Neural cell (in vitro differentiated cells): ENCODE results near the gene MCUR1. TPM values are rescaled to one million over a fixed set of nuclear protein-coding genes. Genes with fewer than 3 reads are reported as not detected.

Experiments used
- H2AFZ ChIP-seq: fragments of 200-600, 300-800 bp; sonication (generic), shearing (Covaris generic); 2 replicates; pipeline ENCODE4 v1.6.0; 2014; ENCODE audit warnings: low read depth, mild to moderate bottlenecking, antibody characterized with exemption, low read length, moderate library complexity
- H3F3A ChIP-seq: fragments of 200-600 bp; shearing (Covaris generic); 2 replicates; pipeline ENCODE4 v1.6.1; 2016; ENCODE audit warnings: mild to moderate bottlenecking, moderate library complexity, mixed read lengths, antibody characterized with exemption, low read length; ENCODE audit not compliant: insufficient read depth, poor library complexity, severe bottlenecking
- H3K27ac ChIP-seq: fragments of 200-600, 300-800 bp; sonication (generic), shearing (Covaris generic); 2 replicates; pipeline ENCODE4 v1.5.1; 2014; ENCODE audit warnings: mild to moderate bottlenecking, low read length, moderate library complexity
- H3K27me3 ChIP-seq: fragments of 300-800, 200-600 bp; sonication (generic), shearing (Covaris generic); 2 replicates; pipeline ENCODE4 v1.6.0; 2014; ENCODE audit warnings: mild to moderate bottlenecking, low read depth, low read length, moderate library complexity; ENCODE audit not compliant: insufficient read depth
- H3K36me3 ChIP-seq: fragments of 300-800, 200-600 bp; sonication (generic), shearing (Covaris generic); 2 replicates; pipeline ENCODE4 v1.5.1; 2014; ENCODE audit warnings: mild to moderate bottlenecking, antibody characterized with exemption, low read length, moderate library complexity; ENCODE audit not compliant: insufficient read depth
- H3K4me2 ChIP-seq: fragments of 300-800, 200-600 bp; sonication (generic), shearing (Covaris generic); 2 replicates; pipeline ENCODE4 v1.6.0; 2014; ENCODE audit warnings: mild to moderate bottlenecking, low read length
- H3K4me3 ChIP-seq: fragments of 300-800, 200-600 bp; sonication (generic), shearing (Covaris generic); 2 replicates; pipeline ENCODE4 v1.5.1; 2014; ENCODE audit warnings: mild to moderate bottlenecking, low read length, moderate library complexity
- H3K79me2 ChIP-seq: fragments of 200-600 bp; shearing (Covaris generic); replicated peaks from 2 replicates; pipeline ENCODE4 v1.6.0; 2014; ENCODE audit warnings: mild to moderate bottlenecking, low read length, moderate library complexity; ENCODE audit not compliant: insufficient read depth
- H3K9ac ChIP-seq: fragments of 300-800, 200-600 bp; sonication (generic), shearing (Covaris generic); 2 replicates; pipeline ENCODE4 v1.6.1; 2016; ENCODE audit warnings: mild to moderate bottlenecking, low read length, mixed read lengths
- H3K9me2 ChIP-seq: fragments of 200-600 bp; shearing (Covaris generic); 2 replicates; pipeline ENCODE4 v1.6.1; 2016; ENCODE audit warnings: mild to moderate bottlenecking, low read length, mixed read lengths; ENCODE audit not compliant: insufficient read depth
- H3K9me3 ChIP-seq: fragments of 200-600, 300-800 bp; sonication (generic), shearing (Covaris generic); 2 replicates; pipeline ENCODE4 v1.6.1; 2016; ENCODE audit warnings: mild to moderate bottlenecking, mixed run types, low read length, moderate library complexity, mixed read lengths
- H4K20me1 ChIP-seq: fragments of 200-600 bp; shearing (Covaris generic); 2 replicates; pipeline ENCODE4 v1.6.1; 2016; ENCODE audit warnings: mild to moderate bottlenecking, mixed run types; ENCODE audit not compliant: insufficient read depth
- CTCF ChIP-seq: fragments of 450-650 bp; IDR thresholded peaks from 2 replicates; pipeline ENCODE4 v1.5.1; 2014; ENCODE audit warnings: antibody characterized with exemption, mild to moderate bottlenecking, moderate library complexity; ENCODE audit not compliant: poor library complexity, severe bottlenecking
- EP300 ChIP-seq: fragments of 450-650 bp; conservative IDR thresholded peaks from 2 replicates; pipeline ENCODE4 v1.6.1; 2014; ENCODE audit warnings: antibody characterized with exemption, mild to moderate bottlenecking, moderate library complexity; ENCODE audit not compliant: poor library complexity, severe bottlenecking
- EZH2 ChIP-seq: fragments of 200-600, 300-800 bp; shearing (Covaris generic), sonication (generic); IDR thresholded peaks from 2 replicates; pipeline ENCODE4 v1.6.1; 2014; ENCODE audit warnings: antibody characterized with exemption, low read length, borderline replicate concordance, mild to moderate bottlenecking; ENCODE audit not compliant: insufficient read depth, poor library complexity, severe bottlenecking
- MXI1 ChIP-seq: fragments of 450-650 bp; conservative IDR thresholded peaks from 2 replicates; pipeline ENCODE4 v1.6.1; 2014; ENCODE audit warnings: antibody characterized with exemption, mild to moderate bottlenecking; ENCODE audit not compliant: poor library complexity, severe bottlenecking
- POLR2AphosphoS5 ChIP-seq: IDR thresholded peaks from 2 replicates; pipeline ENCODE4 v1.6.1; 2012
- RAD21 ChIP-seq: fragments of 450-650 bp; conservative IDR thresholded peaks from 2 replicates; pipeline ENCODE4 v1.6.1; 2014; ENCODE audit warnings: antibody characterized with exemption, mild to moderate bottlenecking, moderate library complexity
- REST ChIP-seq: IDR thresholded peaks from 2 replicates; pipeline ENCODE4 v1.6.1; 2012; ENCODE audit warnings: borderline replicate concordance
- SMC3 ChIP-seq: fragments of 450-650 bp; conservative IDR thresholded peaks from 2 replicates; pipeline ENCODE4 v1.6.1; 2014; ENCODE audit warnings: antibody characterized with exemption, mild to moderate bottlenecking, moderate library complexity; ENCODE audit not compliant: poor library complexity
- TAF1 ChIP-seq: IDR thresholded peaks from 2 replicates; pipeline ENCODE4 v1.6.1; 2012; ENCODE audit warnings: low read depth
- polyA plus RNA-seq: library from polyadenylated mRNA; depleted of rRNA; stranded (reverse); fragments of >200 nt; gene quantifications from 2 replicates; pipeline ENCODE4 v1.2.3, GENCODE V29; 2014

Gene MCUR1
- polyA plus RNA-seq, 1 donor from 2014 or later: 10.0 TPM

GRCh38 chr6:13754644-13755043, 59.7 kb downstream of the MCUR1 start:
- H3K27ac ChIP-seq: no peak overlapping the region
- no peaks in the 10 kb centered on the region for H3K27me3 ChIP-seq
- H3K4me2 ChIP-seq: no peak overlapping the region
- H4K20me1 ChIP-seq: no peaks in the 10 kb centered on the region
- no peaks in the 10 kb centered on the region for H3K36me3 ChIP-seq
- no peak overlapping the region for H3K9ac ChIP-seq
- H3F3A ChIP-seq: no peaks in the 10 kb centered on the region
- H3K79me2 ChIP-seq: no peaks in the 10 kb centered on the region
- H3K9me2 ChIP-seq: no peaks in the 10 kb centered on the region
- H2AFZ ChIP-seq: no peak overlapping the region
- H3K4me3 ChIP-seq: no peak overlapping the region
- no peak for TF ChIP-seq EP300
- TF ChIP-seq TAF1: no peak
- no peak for TF ChIP-seq CTCF
- TF ChIP-seq MXI1: no peak
- TF ChIP-seq RAD21: no peak
- no peak for TF ChIP-seq REST
- no peak for TF ChIP-seq SMC3
- no peak for TF ChIP-seq EZH2
- TF ChIP-seq POLR2AphosphoS5: no peak
- no peaks in the 10 kb centered on the region for H3K9me3 ChIP-seq

GRCh38 chr6:13743736-13744127, 70.6 kb downstream of the MCUR1 start:
- H3K79me2 ChIP-seq: no peaks in the 10 kb centered on the region
- H4K20me1 ChIP-seq: no peaks in the 10 kb centered on the region
- no peaks in the 10 kb centered on the region for H3K9me2 ChIP-seq
- H2AFZ ChIP-seq: no peak overlapping the region
- H3K4me3 ChIP-seq: no peak overlapping the region
- H3K27ac ChIP-seq: no peak overlapping the region
- H3K36me3 ChIP-seq: no peaks in the 10 kb centered on the region
- no peak overlapping the region for H3K9ac ChIP-seq
- TF ChIP-seq MXI1 (no peak), EP300 (no peak), POLR2AphosphoS5 (no peak), REST (no peak), RAD21 (no peak), TAF1 (no peak), SMC3 (no peak), EZH2 (no peak), CTCF (no peak)
- H3K27me3 ChIP-seq: no peaks in the 10 kb centered on the region
- no peaks in the 10 kb centered on the region for H3F3A ChIP-seq
- no peaks in the 10 kb centered on the region for H3K9me3 ChIP-seq
- H3K4me2 ChIP-seq: no peak overlapping the region
